GM12873 (cell line): ENCODE measurements around the gene CCDC197.

Source experiments
- TF ChIP-seq, protein P1 (sequence below): IDR thresholded peaks from 2 replicates; pipeline ENCODE4 v1.5.1; 2012; ENCODE audit warnings: low read depth, mild to moderate bottlenecking, moderate library complexity, low read length, control low read depth; ENCODE audit not compliant: insufficient read depth; ENCODE audit errors: missing control alignments

Gene CCDC197

GRCh38 chr14:94016446-94016976 lies 19.4 kb downstream of the CCDC197 start:
- TF ChIP-seq, protein P1, sequence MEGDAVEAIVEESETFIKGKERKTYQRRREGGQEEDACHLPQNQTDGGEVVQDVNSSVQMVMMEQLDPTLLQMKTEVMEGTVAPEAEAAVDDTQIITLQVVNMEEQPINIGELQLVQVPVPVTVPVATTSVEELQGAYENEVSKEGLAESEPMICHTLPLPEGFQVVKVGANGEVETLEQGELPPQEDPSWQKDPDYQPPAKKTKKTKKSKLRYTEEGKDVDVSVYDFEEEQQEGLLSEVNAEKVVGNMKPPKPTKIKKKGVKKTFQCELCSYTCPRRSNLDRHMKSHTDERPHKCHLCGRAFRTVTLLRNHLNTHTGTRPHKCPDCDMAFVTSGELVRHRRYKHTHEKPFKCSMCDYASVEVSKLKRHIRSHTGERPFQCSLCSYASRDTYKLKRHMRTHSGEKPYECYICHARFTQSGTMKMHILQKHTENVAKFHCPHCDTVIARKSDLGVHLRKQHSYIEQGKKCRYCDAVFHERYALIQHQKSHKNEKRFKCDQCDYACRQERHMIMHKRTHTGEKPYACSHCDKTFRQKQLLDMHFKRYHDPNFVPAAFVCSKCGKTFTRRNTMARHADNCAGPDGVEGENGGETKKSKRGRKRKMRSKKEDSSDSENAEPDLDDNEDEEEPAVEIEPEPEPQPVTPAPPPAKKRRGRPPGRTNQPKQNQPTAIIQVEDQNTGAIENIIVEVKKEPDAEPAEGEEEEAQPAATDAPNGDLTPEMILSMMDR, result no peak

GRCh38 chr14:94018308-94018707 lies 21.2 kb downstream of the CCDC197 start:
- TF ChIP-seq, protein P1, result no peak

DNA sequence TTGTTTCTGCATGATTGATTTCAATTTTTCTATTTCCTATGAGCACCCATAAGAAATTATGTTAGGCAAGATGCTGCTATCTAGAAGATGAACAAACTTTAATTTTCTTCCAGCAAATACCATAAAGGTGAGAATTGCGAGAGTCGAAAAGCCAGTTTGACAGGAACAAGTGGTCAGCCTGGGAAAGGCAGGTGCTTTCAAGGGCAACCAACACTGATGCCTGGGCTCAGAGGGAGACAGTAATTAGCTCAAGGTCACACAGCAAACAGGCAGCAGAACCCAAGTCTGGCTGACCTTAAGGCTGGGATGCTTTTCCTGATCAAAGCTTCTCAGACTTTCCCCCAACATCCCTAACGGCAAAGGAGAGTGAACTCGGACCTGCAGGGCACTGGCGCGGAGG lies 22.2 kb downstream of the CCDC197 start:
- TF ChIP-seq, protein P1, result no peak

DNA sequence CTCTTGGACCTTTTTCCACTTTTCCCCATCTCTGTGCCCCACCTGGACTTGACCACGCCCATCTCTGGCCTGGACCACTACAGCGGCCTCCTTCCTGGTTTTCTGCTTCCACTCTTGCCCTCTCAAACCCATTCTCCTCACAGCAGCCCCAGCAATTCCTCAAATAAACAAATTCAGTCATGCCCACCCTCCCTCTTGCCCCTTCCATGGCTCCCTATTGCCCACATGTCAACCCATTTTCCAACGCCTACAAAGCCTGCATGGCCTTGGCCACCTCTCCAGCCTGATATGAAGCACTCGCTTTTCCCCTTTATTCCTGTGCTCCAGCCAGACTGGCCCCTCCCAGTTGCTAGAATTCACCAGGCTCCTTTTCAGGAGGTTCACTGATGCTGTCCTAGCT lies 23.2 kb downstream of the CCDC197 start:
- TF ChIP-seq, protein P1, result no peak

DNA sequence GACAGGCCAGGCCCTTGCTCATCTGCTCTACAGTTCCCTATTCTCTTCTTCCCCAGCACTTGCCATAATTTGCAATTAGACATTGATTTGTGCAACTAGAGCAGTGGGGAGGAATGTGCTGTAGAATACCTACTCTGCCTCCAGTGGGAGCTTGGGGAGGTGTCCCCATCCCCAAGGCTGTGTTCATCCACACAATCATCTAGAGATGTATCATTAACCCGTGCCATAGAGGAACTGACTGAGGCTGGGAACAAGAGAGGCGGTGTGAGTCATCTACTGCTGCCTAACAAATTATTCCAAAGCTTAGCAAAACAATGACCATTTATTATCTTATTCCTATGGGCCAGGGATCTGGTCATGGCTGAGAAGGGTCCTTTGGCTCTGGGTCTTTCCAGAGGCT lies 23.9 kb downstream of the CCDC197 start:
- TF ChIP-seq, protein P1, result no peak

DNA sequence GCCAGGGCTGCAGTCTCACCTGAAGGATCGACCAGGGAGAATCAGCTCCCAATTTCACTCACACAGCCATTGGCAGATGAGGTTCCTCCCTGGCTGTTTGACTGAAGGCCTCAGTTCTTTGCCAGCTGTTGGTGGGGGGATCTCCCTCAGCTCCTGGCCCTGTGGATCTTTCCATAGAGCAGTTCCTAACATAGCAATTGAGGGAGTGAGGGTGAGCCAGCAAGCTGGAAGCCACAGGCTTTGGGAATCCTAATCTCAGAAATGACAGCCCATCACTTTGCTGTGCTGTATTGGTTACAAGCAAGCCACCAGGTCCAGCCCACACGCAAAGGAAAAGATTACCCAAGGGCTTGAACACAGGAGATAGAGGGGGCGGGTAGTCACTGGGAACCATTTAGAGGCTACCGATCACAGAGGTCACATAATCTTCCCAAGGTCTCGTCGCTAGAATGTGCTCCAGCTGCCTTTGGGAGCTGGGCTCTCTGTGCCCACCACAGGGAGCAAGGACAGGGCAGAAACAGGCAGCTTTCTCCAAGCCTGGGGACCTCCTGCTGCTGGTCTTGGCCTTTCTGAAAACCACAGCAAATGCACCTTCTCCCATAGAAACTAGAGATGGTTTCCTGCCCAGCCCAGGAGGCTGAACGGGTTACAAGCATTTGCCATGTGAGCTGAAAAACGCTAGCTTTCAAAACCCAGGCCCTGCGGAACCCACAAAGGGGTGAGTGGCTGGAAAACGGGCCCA lies 24.5 kb downstream of the CCDC197 start:
- TF ChIP-seq, protein P1, result no peak

DNA sequence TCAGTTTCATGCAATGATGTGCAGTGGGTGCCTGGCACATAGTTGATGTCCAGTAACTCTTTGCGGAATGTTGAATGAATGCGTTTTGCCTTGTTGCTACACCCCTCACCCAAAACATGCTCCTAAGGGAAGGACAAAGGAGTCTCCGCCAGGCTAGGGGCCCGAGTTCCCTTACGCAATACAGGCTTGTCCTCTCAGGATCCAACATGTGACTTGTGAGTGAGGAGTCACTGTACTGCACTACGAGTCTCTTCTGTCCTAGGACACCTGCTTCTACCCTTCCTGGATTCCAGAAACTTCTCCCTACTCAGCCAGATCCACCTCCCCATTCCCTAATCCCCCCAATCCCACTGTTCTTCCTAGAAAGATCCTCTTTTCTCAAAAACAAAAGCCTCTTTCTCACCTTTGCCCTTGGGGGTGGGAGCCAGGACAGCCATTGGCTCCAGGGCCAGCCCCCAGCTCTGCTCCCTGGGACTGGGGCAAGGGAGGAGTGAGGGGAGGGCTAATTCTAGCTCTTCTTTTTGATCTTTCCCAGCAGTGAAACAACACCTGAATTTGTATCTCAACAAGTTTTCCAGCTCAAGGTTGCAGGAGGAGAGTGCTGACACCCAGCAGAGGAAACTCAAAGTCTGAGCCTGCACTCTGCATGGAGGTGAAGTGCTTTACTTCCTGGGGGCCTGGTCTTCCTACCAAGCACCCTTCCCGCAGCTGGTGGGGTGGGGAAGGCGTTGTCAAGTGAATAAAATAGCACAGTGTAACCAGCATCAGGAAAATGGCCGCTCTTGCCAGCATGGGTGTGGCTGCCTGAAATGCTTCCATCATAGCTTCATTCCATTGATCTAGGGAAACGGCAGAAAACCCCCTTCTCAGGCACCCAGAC lies 25.7 kb downstream of the CCDC197 start:
- TF ChIP-seq, protein P1, result no peak
